Measurements from ENCODE around the gene CADM2. TPM values are rescaled to one million over a fixed set of nuclear protein-coding genes. Genes with fewer than 3 reads are reported as not detected.

Gene CADM2
- total and polyA plus RNA-seq, 2 experiments from 2014 or later = 2.9 to 7.8 TPM

DNA sequence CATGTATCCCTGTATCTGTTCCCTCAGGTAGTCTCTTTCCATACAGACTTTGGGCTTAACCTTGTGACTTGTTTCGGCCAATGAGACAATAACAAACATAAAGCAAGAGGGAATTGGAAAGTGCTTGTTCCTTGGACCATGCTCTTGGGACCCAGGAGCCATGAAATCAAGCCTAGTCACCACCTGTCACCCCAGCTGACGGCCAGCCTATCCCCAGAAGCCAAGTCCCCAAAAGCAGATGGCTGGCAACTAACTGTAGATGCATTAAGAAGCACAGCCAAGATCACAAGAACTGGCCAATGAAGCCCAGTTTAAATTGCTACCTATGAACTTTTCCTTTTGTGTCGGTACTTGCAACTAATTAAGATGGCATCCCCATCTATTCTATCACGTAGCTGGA, 822.0 kb downstream of the CADM2 start:
- H3K9me2 ChIP-seq (replicated peaks; ENCODE audit: insufficient read depth) = no peaks in the 10 kb centered on the region
- TF ChIP-seq, protein P1, sequence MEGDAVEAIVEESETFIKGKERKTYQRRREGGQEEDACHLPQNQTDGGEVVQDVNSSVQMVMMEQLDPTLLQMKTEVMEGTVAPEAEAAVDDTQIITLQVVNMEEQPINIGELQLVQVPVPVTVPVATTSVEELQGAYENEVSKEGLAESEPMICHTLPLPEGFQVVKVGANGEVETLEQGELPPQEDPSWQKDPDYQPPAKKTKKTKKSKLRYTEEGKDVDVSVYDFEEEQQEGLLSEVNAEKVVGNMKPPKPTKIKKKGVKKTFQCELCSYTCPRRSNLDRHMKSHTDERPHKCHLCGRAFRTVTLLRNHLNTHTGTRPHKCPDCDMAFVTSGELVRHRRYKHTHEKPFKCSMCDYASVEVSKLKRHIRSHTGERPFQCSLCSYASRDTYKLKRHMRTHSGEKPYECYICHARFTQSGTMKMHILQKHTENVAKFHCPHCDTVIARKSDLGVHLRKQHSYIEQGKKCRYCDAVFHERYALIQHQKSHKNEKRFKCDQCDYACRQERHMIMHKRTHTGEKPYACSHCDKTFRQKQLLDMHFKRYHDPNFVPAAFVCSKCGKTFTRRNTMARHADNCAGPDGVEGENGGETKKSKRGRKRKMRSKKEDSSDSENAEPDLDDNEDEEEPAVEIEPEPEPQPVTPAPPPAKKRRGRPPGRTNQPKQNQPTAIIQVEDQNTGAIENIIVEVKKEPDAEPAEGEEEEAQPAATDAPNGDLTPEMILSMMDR (IDR thresholded peaks at IDR 0.05; ENCODE audit: poor library complexity) = no peak
- no peak for TF ChIP-seq EZH2 (IDR thresholded peaks at IDR 0.05; ENCODE audit: borderline replicate concordance)
- TF ChIP-seq EZH2phosphoT487 (IDR thresholded peaks at IDR 0.05; ENCODE audit: low read depth, severe bottlenecking, unreplicated experiment) = no peak
- no peaks in the 10 kb centered on the region for H3K27me3 ChIP-seq
- no peaks in the 10 kb centered on the region for H4K20me1 ChIP-seq (ENCODE audit: insufficient read depth, poor library complexity, severe bottlenecking)
- H3K4me3 ChIP-seq = no peak overlapping the region
- no peak for DNase-seq (ENCODE audit: low spot score)
- H3K9me3 ChIP-seq (ENCODE audit: low read depth) = no peaks in the 10 kb centered on the region
- no peak overlapping the region for H2AFZ ChIP-seq
- no peak overlapping the region for H3K27ac ChIP-seq
- H3K4me1 ChIP-seq (ENCODE audit: insufficient read depth) = no peaks in the 10 kb centered on the region
- H3K36me3 ChIP-seq (replicated peaks; ENCODE audit: insufficient read depth, low read depth) = no peaks in the 10 kb centered on the region
- H3K79me2 ChIP-seq = no peaks in the 10 kb centered on the region
- WGBS (ENCODE audit: low lambda C conversion rate, missing lambda C conversion rate) = 89% methylated on average over 4 of the region's 4 CpGs
- no peak overlapping the region for H3K4me2 ChIP-seq

GRCh38 chr3:85781806-85782205, 823.0 kb downstream of the CADM2 start:
- no peak overlapping the region for H3K27ac ChIP-seq
- H3K4me2 ChIP-seq = no peak overlapping the region
- TF ChIP-seq EZH2 (IDR thresholded peaks at IDR 0.05; ENCODE audit: borderline replicate concordance) (no peak), EZH2phosphoT487 (IDR thresholded peaks at IDR 0.05; ENCODE audit: low read depth, severe bottlenecking, unreplicated experiment) (no peak)
- TF ChIP-seq, protein P1 (IDR thresholded peaks at IDR 0.05; ENCODE audit: poor library complexity) = no peak
- WGBS (ENCODE audit: low lambda C conversion rate, missing lambda C conversion rate) = 55% methylated on average over 1 of the region's 1 CpG
- H2AFZ ChIP-seq = no peak overlapping the region
- H3K4me3 ChIP-seq = no peak overlapping the region
- no peaks in the 10 kb centered on the region for H3K4me1 ChIP-seq (ENCODE audit: insufficient read depth)
- H3K36me3 ChIP-seq (replicated peaks; ENCODE audit: insufficient read depth, low read depth) = no peaks in the 10 kb centered on the region
- no peaks in the 10 kb centered on the region for H3K9me3 ChIP-seq (ENCODE audit: low read depth)
- H3K27me3 ChIP-seq = no peaks in the 10 kb centered on the region
- H4K20me1 ChIP-seq (ENCODE audit: insufficient read depth, poor library complexity, severe bottlenecking) = no peaks in the 10 kb centered on the region
- DNase-seq (ENCODE audit: low spot score) = no peak
- no peaks in the 10 kb centered on the region for H3K79me2 ChIP-seq
- H3K9me2 ChIP-seq (replicated peaks; ENCODE audit: insufficient read depth) = no peaks in the 10 kb centered on the region

DNA sequence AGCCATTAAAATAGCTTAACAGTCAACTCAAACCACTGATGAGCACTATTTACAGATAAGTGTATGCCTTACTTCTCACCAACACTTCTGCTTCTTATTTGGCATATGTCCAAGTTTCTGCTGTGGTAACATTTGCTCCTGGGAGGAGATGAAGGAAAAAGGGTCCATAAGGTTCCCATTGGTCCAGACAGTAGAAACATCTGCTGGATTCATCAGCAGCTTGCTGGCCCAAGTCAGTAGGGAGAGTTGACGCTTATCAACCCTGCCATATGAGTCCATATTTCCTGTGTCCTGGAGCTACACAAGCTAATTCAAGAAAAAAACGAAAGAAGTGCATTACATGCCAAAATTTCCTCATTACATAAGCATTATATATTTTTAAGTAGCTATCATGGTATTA, 824.5 kb downstream of the CADM2 start:
- no peak for DNase-seq (ENCODE audit: low spot score)
- H3K36me3 ChIP-seq (replicated peaks; ENCODE audit: insufficient read depth, low read depth) = no peaks in the 10 kb centered on the region
- no peaks in the 10 kb centered on the region for H4K20me1 ChIP-seq (ENCODE audit: insufficient read depth, poor library complexity, severe bottlenecking)
- TF ChIP-seq, protein P1 (IDR thresholded peaks at IDR 0.05; ENCODE audit: poor library complexity) = no peak
- TF ChIP-seq EZH2 (IDR thresholded peaks at IDR 0.05; ENCODE audit: borderline replicate concordance) (no peak), EZH2phosphoT487 (IDR thresholded peaks at IDR 0.05; ENCODE audit: low read depth, severe bottlenecking, unreplicated experiment) (no peak)
- no peaks in the 10 kb centered on the region for H3K79me2 ChIP-seq
- H3K4me1 ChIP-seq (ENCODE audit: insufficient read depth) = no peaks in the 10 kb centered on the region
- no peak overlapping the region for H3K27ac ChIP-seq
- H3K4me2 ChIP-seq = no peak overlapping the region
- 80% methylated on average over 2 of the region's 2 CpGs for WGBS (ENCODE audit: low lambda C conversion rate, missing lambda C conversion rate)
- H3K9me3 ChIP-seq (ENCODE audit: low read depth) = no peaks in the 10 kb centered on the region
- H3K27me3 ChIP-seq = no peaks in the 10 kb centered on the region
- no peak overlapping the region for H3K4me3 ChIP-seq
- no peaks in the 10 kb centered on the region for H3K9me2 ChIP-seq (replicated peaks; ENCODE audit: insufficient read depth)
- H2AFZ ChIP-seq = no peak overlapping the region

DNA sequence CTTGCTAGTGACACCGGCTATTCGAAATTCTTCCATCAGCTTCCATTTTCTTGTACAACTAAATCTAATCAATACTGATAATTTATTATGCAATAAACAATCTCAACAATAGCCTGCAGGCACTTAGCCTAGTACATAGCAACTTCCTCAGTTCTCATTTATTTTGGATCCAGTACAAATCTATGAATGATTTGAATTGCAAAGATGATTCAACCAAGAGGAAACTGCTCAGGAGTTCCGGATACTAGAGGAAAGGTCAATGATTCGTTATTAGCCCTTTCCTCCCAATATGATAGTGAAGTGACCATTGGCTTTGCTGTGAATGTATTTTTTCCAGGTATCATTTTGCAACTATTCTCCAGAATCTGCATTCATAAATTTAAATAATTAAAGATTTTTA, 827.0 kb downstream of the CADM2 start:
- no peaks in the 10 kb centered on the region for H3K4me1 ChIP-seq (ENCODE audit: insufficient read depth)
- 94% methylated on average over 4 of the region's 4 CpGs for WGBS (ENCODE audit: low lambda C conversion rate, missing lambda C conversion rate)

More for the DNA sequence above, 827.0 kb downstream of the CADM2 start:
- no peak overlapping the region for H2AFZ ChIP-seq
- DNase-seq (ENCODE audit: low spot score) = no peak
- TF ChIP-seq EZH2phosphoT487 (IDR thresholded peaks at IDR 0.05; ENCODE audit: low read depth, severe bottlenecking, unreplicated experiment) (no peak), EZH2 (IDR thresholded peaks at IDR 0.05; ENCODE audit: borderline replicate concordance) (no peak)
- TF ChIP-seq, protein P1 (IDR thresholded peaks at IDR 0.05; ENCODE audit: poor library complexity) = no peak
- no peaks in the 10 kb centered on the region for H4K20me1 ChIP-seq (ENCODE audit: insufficient read depth, poor library complexity, severe bottlenecking)
- H3K27ac ChIP-seq = no peak overlapping the region
- no peaks in the 10 kb centered on the region for H3K36me3 ChIP-seq (replicated peaks; ENCODE audit: insufficient read depth, low read depth)
- no peak overlapping the region for H3K4me3 ChIP-seq
- no peaks in the 10 kb centered on the region for H3K27me3 ChIP-seq
- H3K79me2 ChIP-seq = no peaks in the 10 kb centered on the region
- H3K9me3 ChIP-seq (ENCODE audit: low read depth) = no peaks in the 10 kb centered on the region
- no peak overlapping the region for H3K4me2 ChIP-seq
- H3K9me2 ChIP-seq (replicated peaks; ENCODE audit: insufficient read depth) = no peaks in the 10 kb centered on the region

All from hepatocyte (in vitro differentiated cells).